Duodenal mucosa (tissue), 2 donors: ENCODE data around the gene LILRB2.
"Not testable (repeated sequence)": the region's sequence is repeated elsewhere in the genome, so short reads cannot be mapped to it uniquely, and the experiment has no call there.

Source experiments
- H3K27ac ChIP-seq: one replicate; pipeline ENCODE4 v1.7.0; 2013; ENCODE audit warnings: low read depth, low read length
- H3K27me3 ChIP-seq, 2 donors: one replicate each; pipeline ENCODE4 v1.7.0; 2013; ENCODE audit warnings: low read length in 2 of 2, control low read depth in 1 of 2; ENCODE audit not compliant: insufficient read depth in 2 of 2, control insufficient read depth in 1 of 2
- H3K36me3 ChIP-seq, 2 donors: one replicate each; pipeline ENCODE4 v1.7.0; 2013; ENCODE audit warnings: low read length in 2 of 2, control low read depth in 1 of 2; ENCODE audit not compliant: insufficient read depth in 2 of 2, control insufficient read depth in 1 of 2
- H3K4me1 ChIP-seq, 2 donors: one replicate each; pipeline ENCODE4 v1.7.0; 2013; ENCODE audit warnings: low read length in 2 of 2, control low read depth in 1 of 2; ENCODE audit not compliant: insufficient read depth in 2 of 2, control insufficient read depth in 1 of 2
- H3K4me3 ChIP-seq, 2 donors: one replicate each; pipeline ENCODE4 v1.7.0; 2013; ENCODE audit warnings: low read length in 2 of 2, low read depth in 1 of 2
- H3K9ac ChIP-seq, 2 donors: one replicate each; pipeline ENCODE4 v1.7.0; 2013; ENCODE audit warnings: low read length in 2 of 2, low read depth in 1 of 2
- H3K9me3 ChIP-seq, 2 donors: one replicate each; pipeline ENCODE4 v1.7.0; 2013; ENCODE audit warnings: low read length in 2 of 2, control low read depth in 1 of 2; ENCODE audit not compliant: control insufficient read depth in 1 of 2

The LILRB2 gene

GRCh38 chr19:54243809-54244208 lies 37.1 kb downstream of the LILRB2 start:
- not testable (repeated sequence) for H3K36me3 ChIP-seq, H3K4me1 ChIP-seq, H3K27ac ChIP-seq, H3K9me3 ChIP-seq, H3K27me3 ChIP-seq, H3K9ac ChIP-seq, H3K4me3 ChIP-seq

GRCh38 chr19:54242646-54243045 lies 38.3 kb downstream of the LILRB2 start, which contains the start of gene LILRA6:
Gene LILRA6, minus strand, starts transcription at chr19:54242790.
- not testable (repeated sequence) for H3K27me3 ChIP-seq, H3K9ac ChIP-seq, H3K9me3 ChIP-seq, H3K4me1 ChIP-seq, H3K4me3 ChIP-seq, H3K36me3 ChIP-seq, H3K27ac ChIP-seq

- H3K4me3 ChIP-seq, H3K9ac ChIP-seq, H3K36me3 ChIP-seq: not testable (repeated sequence)
Observed at GRCh38 chr19:54242234-54242633, 38.7 kb downstream of the LILRB2 start.

GRCh38 chr19:54240372-54241336 lies 40.3 kb downstream of the LILRB2 start:
- not testable (repeated sequence) for H3K27ac ChIP-seq, H3K4me3 ChIP-seq

More at GRCh38 chr19:54242234-54242633, 38.7 kb downstream of the LILRB2 start:
- H3K27me3 ChIP-seq, H3K9me3 ChIP-seq, H3K27ac ChIP-seq, H3K4me1 ChIP-seq: not testable (repeated sequence)

GRCh38 chr19:54239491-54240371 lies 41.2 kb downstream of the LILRB2 start:
- H3K4me3 ChIP-seq, H3K9ac ChIP-seq, H3K9me3 ChIP-seq, H3K36me3 ChIP-seq, H3K27ac ChIP-seq, H3K27me3 ChIP-seq, H3K4me1 ChIP-seq: not testable (repeated sequence)

More at GRCh38 chr19:54240372-54241336, 40.3 kb downstream of the LILRB2 start:
- H3K27me3 ChIP-seq, H3K4me1 ChIP-seq, H3K9ac ChIP-seq, H3K9me3 ChIP-seq, H3K36me3 ChIP-seq: not testable (repeated sequence)

- Histone ChIP-seq H3K4me1 (peaks cover 0 to 3% of the 10 kb centered on the region in 2 donors), H3K36me3 (no peaks in the 10 kb centered on the region)
Observed at GRCh38 chr19:54233941-54234340, 47.0 kb downstream of the LILRB2 start.

GRCh38 chr19:54231077-54231931 lies 49.6 kb downstream of the LILRB2 start:
- Histone ChIP-seq H3K9me3 (no peaks in the 10 kb centered on the region), H3K36me3 (no peaks in the 10 kb centered on the region), H3K27ac (no peak overlapping the region), H3K27me3 (peaks cover 5% of the 10 kb centered on the region in 2 donors), H3K4me3 (no peak overlapping the region), H3K4me1 (peaks cover 0 to 3% of the 10 kb centered on the region in 2 donors), H3K9ac (no peak overlapping the region)

More at GRCh38 chr19:54233941-54234340, 47.0 kb downstream of the LILRB2 start:
- Histone ChIP-seq H3K9ac (no peak overlapping the region), H3K27me3 (peaks cover 3 to 5% of the 10 kb centered on the region in 2 donors), H3K27ac (no peak overlapping the region), H3K4me3 (no peak overlapping the region), H3K9me3 (no peaks in the 10 kb centered on the region)

GRCh38 chr19:54230031-54230430 lies 50.9 kb downstream of the LILRB2 start:
- no peaks in the 10 kb centered on the region for H3K9me3 ChIP-seq
- no peaks in the 10 kb centered on the region for H3K36me3 ChIP-seq
- H3K4me1 ChIP-seq: peaks cover 0 to 3% of the 10 kb centered on the region in 2 donors
- peaks cover 5% of the 10 kb centered on the region in 2 donors for H3K27me3 ChIP-seq
- no peak overlapping the region for H3K4me3 ChIP-seq
- H3K9ac ChIP-seq: no peak overlapping the region
- no peak overlapping the region for H3K27ac ChIP-seq

GRCh38 chr19:54229146-54229545 lies 51.8 kb downstream of the LILRB2 start:
- Histone ChIP-seq H3K9me3 (no peaks in the 10 kb centered on the region), H3K9ac (no peak overlapping the region), H3K36me3 (no peaks in the 10 kb centered on the region), H3K4me1 (peaks cover 0 to 3% of the 10 kb centered on the region in 2 donors), H3K4me3 (no peak overlapping the region), H3K27ac (no peak overlapping the region), H3K27me3 (peaks cover 5% of the 10 kb centered on the region in 2 donors)
